HepG2 (cell line): Measurements from ENCODE around the gene ADGRD1. TPM values are rescaled to one million over a fixed set of nuclear protein-coding genes. Genes with fewer than 3 reads are reported as not detected.
A peak's percentile ranks its signal among the peaks of the same experiment; 100 is the strongest.

Experiments
- CAMTA2 ChIP-seq: sonication (generic); formaldehyde crosslinking; IDR thresholded peaks from 2 replicates; pipeline ENCODE4 v1.4.0; 2020; ENCODE audit warnings: mild to moderate bottlenecking, missing genetic modification reagents, borderline replicate concordance
- ESRRA ChIP-seq: sonication (generic); formaldehyde crosslinking; IDR thresholded peaks from 2 replicates; pipeline ENCODE4 v1.5.1; 2020; ENCODE audit warnings: mild to moderate bottlenecking, low read depth, missing genetic modification reagents
- GATAD1 ChIP-seq: IDR thresholded peaks from 2 replicates; pipeline ENCODE4 v1.6.1; 2016; ENCODE audit warnings: missing genetic modification reagents, missing compliant biosample characterization
- HOXA9 ChIP-seq: sonication (generic); formaldehyde crosslinking; IDR thresholded peaks from 2 replicates; pipeline ENCODE4 v1.8.1; 2022; ENCODE audit warnings: missing genetic modification reagents, mild to moderate bottlenecking, moderate library complexity, borderline replicate concordance
- KLF16 ChIP-seq, 2 experiments: sonication (generic) in 1 of 2; formaldehyde crosslinking in 1 of 2; IDR thresholded peaks; 2 replicates each; pipeline versions ENCODE4 v1.6.1 to v1.8.0; 2016 to 2023; ENCODE audit warnings: missing genetic modification reagents in 2 of 2, missing compliant biosample characterization in 1 of 2
- MAF1 ChIP-seq: sonication (generic); formaldehyde crosslinking; IDR thresholded peaks from 2 replicates; pipeline ENCODE4 v1.5.0; 2020; ENCODE audit warnings: missing genetic modification reagents, borderline replicate concordance
- SALL1 ChIP-seq: sonication (generic); formaldehyde crosslinking; IDR thresholded peaks from 2 replicates; pipeline ENCODE4 v1.8.0; 2022; ENCODE audit warnings: mild to moderate bottlenecking, missing genetic modification reagents
- SIN3B ChIP-seq: fragments of 150-350 bp; IDR thresholded peaks from 2 replicates; pipeline ENCODE4 v1.6.1; 2014; ENCODE audit warnings: low read length
- SMARCC2 ChIP-seq: fragments of 450-650 bp; IDR thresholded peaks from 2 replicates; pipeline ENCODE4 v1.6.1; 2017; ENCODE audit warnings: antibody characterized with exemption, mild to moderate bottlenecking
- SMYD3 ChIP-seq: sonication (generic); formaldehyde crosslinking; IDR thresholded peaks from 2 replicates; pipeline ENCODE4 v1.8.1; 2023; ENCODE audit warnings: mild to moderate bottlenecking, missing genetic modification reagents
- STAT5B ChIP-seq: sonication (generic); formaldehyde crosslinking; IDR thresholded peaks from 2 replicates; pipeline ENCODE4 v1.4.0; 2020; ENCODE audit warnings: missing genetic modification reagents
- TIGD3 ChIP-seq: sonication (generic); formaldehyde crosslinking; IDR thresholded peaks from 2 replicates; pipeline ENCODE4 v1.5.1; 2020; ENCODE audit warnings: mild to moderate bottlenecking, missing genetic modification reagents, borderline replicate concordance
- ZNF34 ChIP-seq: sonication (generic); formaldehyde crosslinking; IDR thresholded peaks from 2 replicates; pipeline ENCODE4 v1.4.0; 2020; ENCODE audit warnings: mild to moderate bottlenecking, missing genetic modification reagents, borderline replicate concordance
- ZNF484 ChIP-seq: sonication (generic); formaldehyde crosslinking; IDR thresholded peaks from 2 replicates; pipeline ENCODE4 v1.5.1; 2020; ENCODE audit warnings: mild to moderate bottlenecking, low read depth, missing genetic modification reagents, borderline replicate concordance
- ZNF543 ChIP-seq: sonication (generic); formaldehyde crosslinking; IDR thresholded peaks from 2 replicates; pipeline ENCODE4 v1.4.0; 2020; ENCODE audit warnings: mild to moderate bottlenecking, missing genetic modification reagents
- ZNF546 ChIP-seq: sonication (generic); formaldehyde crosslinking; conservative IDR thresholded peaks from 2 replicates; pipeline ENCODE4 v1.8.1; 2023; ENCODE audit warnings: mild to moderate bottlenecking, missing genetic modification reagents
- ZNF549 ChIP-seq: sonication (generic); formaldehyde crosslinking; IDR thresholded peaks from 2 replicates; pipeline ENCODE4 v1.5.0; 2020; ENCODE audit warnings: missing genetic modification reagents
- ZNF569 ChIP-seq: sonication (generic); formaldehyde crosslinking; IDR thresholded peaks from 2 replicates; pipeline ENCODE4 v1.5.0; 2020; ENCODE audit warnings: mild to moderate bottlenecking, missing genetic modification reagents, moderate library complexity, borderline replicate concordance
- ZNF780A ChIP-seq: sonication (generic); formaldehyde crosslinking; IDR thresholded peaks from 2 replicates; pipeline ENCODE4 v1.8.0; 2022; ENCODE audit warnings: mild to moderate bottlenecking, missing genetic modification reagents, moderate library complexity
- ZNF816 ChIP-seq: sonication (generic); formaldehyde crosslinking; IDR thresholded peaks from 2 replicates; pipeline ENCODE4 v1.8.0; 2022; ENCODE audit warnings: missing genetic modification reagents, mild to moderate bottlenecking, borderline replicate concordance
- ZSCAN31 ChIP-seq: sonication (generic); formaldehyde crosslinking; IDR thresholded peaks from 2 replicates; pipeline ENCODE4 v1.5.0; 2020; ENCODE audit warnings: low read depth, mild to moderate bottlenecking, missing genetic modification reagents
- polyA plus RNA-seq, 8 experiments: library from polyadenylated mRNA; depleted of rRNA in 3 of 8; stranded (reverse) in 7 of 8; unstranded in 1 of 8; fragments of >200 nt; fragmentation: Illumina TruSeq in 4 of 8; extraction: Trizol in 4 of 8; gene quantifications; 2 replicates each; pipeline versions ENCODE4 v1.2.1 to v1.2.3, GENCODE V29; 2011 to 2016; ENCODE audit warnings: low read depth in 4 of 8, missing spikeins in 1 of 8, mixed read lengths in 1 of 8; ENCODE audit not compliant: insufficient read depth in 1 of 8
- total RNA-seq, 5 experiments: library from RNA; depleted of rRNA; stranded (reverse); fragments of >200 nt; fragmentation: Illumina TruSeq; extraction: Trizol; gene quantifications; 2 replicates each; pipeline ENCODE4 v1.2.3, GENCODE V29; 2016; ENCODE audit warnings: low read depth in 1 of 5
- TF ChIP-seq, protein P1 (sequence below): sonication (generic); formaldehyde crosslinking; IDR thresholded peaks from 2 replicates; pipeline ENCODE4 v1.4.0; 2020; ENCODE audit warnings: low read depth, mild to moderate bottlenecking, missing genetic modification reagents
- TF ChIP-seq, protein P2 (sequence below): sonication (generic); formaldehyde crosslinking; IDR thresholded peaks from 2 replicates; pipeline ENCODE4 v1.4.0; 2020; ENCODE audit warnings: missing genetic modification reagents, low read depth, mild to moderate bottlenecking, borderline replicate concordance
- TF ChIP-seq, protein P3 (sequence below): sonication (generic); formaldehyde crosslinking; IDR thresholded peaks from 2 replicates; pipeline ENCODE4 v1.9.0; 2021; ENCODE audit warnings: missing genetic modification reagents, borderline replicate concordance
- TF ChIP-seq, protein P4 (sequence below): IDR thresholded peaks from 2 replicates; pipeline ENCODE4 v1.6.1; 2016; ENCODE audit warnings: missing compliant biosample characterization, missing genetic modification reagents, borderline replicate concordance

Gene ADGRD1
- total and polyA plus RNA-seq, 2 of the 13 experiments (the other 11 are each of a cell fraction or from before 2014, with no cell fraction given): 0.46 to 12.4 TPM

DNA sequence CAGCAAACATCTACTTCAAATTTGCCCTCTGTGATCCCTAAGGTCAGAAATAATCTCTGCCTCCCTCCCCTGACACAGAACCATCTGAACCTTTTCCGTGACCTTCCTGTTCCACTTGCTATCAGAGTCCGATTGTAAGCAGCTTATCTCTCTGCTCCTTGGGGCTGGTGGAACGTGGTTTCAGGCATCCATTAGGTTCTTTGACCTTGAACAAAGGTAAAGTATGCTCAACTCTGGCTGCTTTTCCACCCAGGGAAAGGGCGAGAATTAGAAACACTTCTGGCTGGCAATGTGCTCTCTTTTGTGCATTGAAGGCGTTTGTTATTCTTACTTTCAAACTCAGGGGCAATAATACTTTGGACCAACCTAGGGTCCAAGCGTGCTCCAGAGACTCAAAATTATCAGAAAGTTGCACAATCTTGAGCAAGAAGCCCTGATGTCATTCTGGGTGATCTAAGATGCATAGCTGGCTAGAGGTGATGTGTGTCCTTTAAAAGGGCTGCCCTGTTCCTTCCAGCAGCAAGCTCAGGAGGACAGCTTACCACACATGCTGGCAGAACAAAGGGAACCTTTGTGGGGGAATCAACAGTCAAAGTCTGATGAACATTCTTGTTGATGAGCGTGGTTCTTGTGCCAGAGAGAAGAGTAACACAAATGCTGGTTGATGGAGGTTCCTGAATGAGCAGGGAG is 29.8 kb downstream of the ADGRD1 start (continued):
- TF ChIP-seq, protein P1, sequence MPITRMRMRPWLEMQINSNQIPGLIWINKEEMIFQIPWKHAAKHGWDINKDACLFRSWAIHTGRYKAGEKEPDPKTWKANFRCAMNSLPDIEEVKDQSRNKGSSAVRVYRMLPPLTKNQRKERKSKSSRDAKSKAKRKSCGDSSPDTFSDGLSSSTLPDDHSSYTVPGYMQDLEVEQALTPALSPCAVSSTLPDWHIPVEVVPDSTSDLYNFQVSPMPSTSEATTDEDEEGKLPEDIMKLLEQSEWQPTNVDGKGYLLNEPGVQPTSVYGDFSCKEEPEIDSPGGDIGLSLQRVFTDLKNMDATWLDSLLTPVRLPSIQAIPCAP (CRISPR knock-in tag): no peak
- TF ChIP-seq SALL1 (peak; percentile 77), ZNF484 (CRISPR knock-in tag) (no peak), MAF1 (CRISPR knock-in tag) (no peak), CAMTA2 (CRISPR knock-in tag) (no peak), TIGD3 (CRISPR knock-in tag) (no peak), SMARCC2 (no peak), ZSCAN31 (CRISPR knock-in tag) (peak; percentile 51; the same call in 1 of the 2 replicates), STAT5B (CRISPR knock-in tag) (no peak), HOXA9 (CRISPR knock-in tag) (no peak), ZNF780A (CRISPR knock-in tag) (no peak), ZNF34 (CRISPR knock-in tag) (no peak), ZNF543 (no peak), ESRRA (CRISPR knock-in tag) (peak; percentile 92), ZNF816 (no peak), GATAD1 (no peak), ZNF549 (CRISPR knock-in tag) (no peak), ZNF546 (CRISPR knock-in tag) (no peak), ZNF569 (CRISPR knock-in tag) (no peak), SIN3B (no peak), SMYD3 (CRISPR knock-in tag) (0 out of 2 replicates have a peak, but pooled peaks have one; percentile 51), KLF16 (CRISPR knock-in tag; IDR thresholded peaks at IDR 0.05) (no peak)
- TF ChIP-seq, protein P2, sequence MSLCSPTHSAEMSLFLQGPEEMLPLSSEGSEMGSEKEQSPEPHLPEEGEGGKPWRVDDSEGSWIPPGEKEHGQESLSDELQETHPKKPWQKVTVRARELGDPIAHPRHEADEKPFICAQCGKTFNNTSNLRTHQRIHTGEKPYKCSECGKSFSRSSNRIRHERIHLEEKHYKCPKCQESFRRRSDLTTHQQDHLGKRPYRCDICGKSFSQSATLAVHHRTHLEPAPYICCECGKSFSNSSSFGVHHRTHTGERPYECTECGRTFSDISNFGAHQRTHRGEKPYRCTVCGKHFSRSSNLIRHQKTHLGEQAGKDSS (CRISPR knock-in tag): no peak
- TF ChIP-seq, protein P3, sequence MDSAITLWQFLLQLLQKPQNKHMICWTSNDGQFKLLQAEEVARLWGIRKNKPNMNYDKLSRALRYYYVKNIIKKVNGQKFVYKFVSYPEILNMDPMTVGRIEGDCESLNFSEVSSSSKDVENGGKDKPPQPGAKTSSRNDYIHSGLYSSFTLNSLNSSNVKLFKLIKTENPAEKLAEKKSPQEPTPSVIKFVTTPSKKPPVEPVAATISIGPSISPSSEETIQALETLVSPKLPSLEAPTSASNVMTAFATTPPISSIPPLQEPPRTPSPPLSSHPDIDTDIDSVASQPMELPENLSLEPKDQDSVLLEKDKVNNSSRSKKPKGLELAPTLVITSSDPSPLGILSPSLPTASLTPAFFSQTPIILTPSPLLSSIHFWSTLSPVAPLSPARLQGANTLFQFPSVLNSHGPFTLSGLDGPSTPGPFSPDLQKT (CRISPR knock-in tag): no peak
- TF ChIP-seq, protein P4, sequence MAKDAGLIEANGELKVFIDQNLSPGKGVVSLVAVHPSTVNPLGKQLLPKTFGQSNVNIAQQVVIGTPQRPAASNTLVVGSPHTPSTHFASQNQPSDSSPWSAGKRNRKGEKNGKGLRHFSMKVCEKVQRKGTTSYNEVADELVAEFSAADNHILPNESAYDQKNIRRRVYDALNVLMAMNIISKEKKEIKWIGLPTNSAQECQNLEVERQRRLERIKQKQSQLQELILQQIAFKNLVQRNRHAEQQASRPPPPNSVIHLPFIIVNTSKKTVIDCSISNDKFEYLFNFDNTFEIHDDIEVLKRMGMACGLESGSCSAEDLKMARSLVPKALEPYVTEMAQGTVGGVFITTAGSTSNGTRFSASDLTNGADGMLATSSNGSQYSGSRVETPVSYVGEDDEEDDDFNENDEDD: 0 out of 2 replicates have a peak, but pooled peaks have one; percentile 17
